Cardiac muscle cell (in vitro differentiated cells and primary cell): ENCODE results near the gene XYLT1. TPM values are rescaled to one million over a fixed set of nuclear protein-coding genes. Genes with fewer than 3 reads are reported as not detected.

Experiments
- DNase-seq, 2 donors: peaks; one replicate each; pipeline versions ENCODE4 v3.0.0 to v3.0.0-alpha.2; 2010 to 2017; ENCODE audit warnings: low read depth in 1 of 2, low spot score in 1 of 2
- H3K27ac ChIP-seq: fragments of 200-600 bp; sonication (generic); 2 replicates; pipeline ENCODE4 v1.5.1; 2016
- H3K27me3 ChIP-seq: fragments of 200-600 bp; sonication (generic); 2 replicates; pipeline ENCODE4 v1.6.0; 2016; ENCODE audit warnings: control low read depth
- H3K36me3 ChIP-seq: fragments of 200-600 bp; sonication (generic); 2 replicates; pipeline ENCODE4 v1.5.1; 2016; ENCODE audit warnings: control low read depth
- H3K4me1 ChIP-seq: fragments of 200-600 bp; sonication (generic); 2 replicates; pipeline ENCODE4 v1.8.1; 2017; ENCODE audit warnings: low read depth, mild to moderate bottlenecking, mixed run types
- H3K4me3 ChIP-seq: fragments of 200-600 bp; sonication (generic); 2 replicates; pipeline ENCODE4 v1.5.1; 2016; ENCODE audit warnings: mild to moderate bottlenecking
- H3K9me3 ChIP-seq: fragments of 200-600 bp; sonication (generic); 2 replicates; pipeline ENCODE4 v1.5.1; 2017; ENCODE audit warnings: low read depth, mild to moderate bottlenecking, control low read depth
- polyA plus RNA-seq: library from polyadenylated mRNA; unstranded; fragments of >200 nt; fragmentation: Nextera tagmentation; extraction: Ambion mirVana; gene quantifications from 2 replicates; pipeline ENCODE4 v1.2.1, GENCODE V29; 2016
- total RNA-seq: library from RNA; depleted of rRNA; stranded (reverse); fragments of >200 nt; gene quantifications from 2 replicates; pipeline ENCODE4 v1.2.3, GENCODE V29; 2016
- TF ChIP-seq, protein P1 (sequence below): IDR thresholded peaks from 2 replicates; pipeline ENCODE4 v1.5.1; 2012; ENCODE audit warnings: low read depth, mild to moderate bottlenecking, low read length

The XYLT1 gene
- total and polyA plus RNA-seq, 2 experiments from 2014 or later, result 3.1 to 7.2 TPM

DNA sequence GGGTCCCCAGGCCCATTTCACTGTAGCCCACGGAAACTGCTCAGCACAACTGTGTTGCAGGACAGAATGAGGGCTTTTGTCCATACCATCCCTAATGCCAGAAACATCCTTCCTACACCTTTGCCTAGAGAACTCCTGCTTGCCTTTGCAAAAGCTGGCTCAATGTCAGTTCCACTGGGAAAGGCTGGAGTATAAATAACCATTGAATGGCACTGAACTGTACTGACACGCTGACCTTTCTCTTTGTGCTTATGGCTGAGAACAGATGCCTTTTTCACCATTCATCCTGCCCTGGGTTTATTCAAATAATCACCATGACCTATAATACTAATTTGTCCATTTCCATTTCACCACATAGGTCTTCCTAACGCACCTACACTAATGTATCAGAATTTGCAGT lies 300.3 kb downstream of the XYLT1 start:
- Histone ChIP-seq H3K36me3 (no peaks in the 10 kb centered on the region), H3K9me3 (no peaks in the 10 kb centered on the region), H3K4me1 (no peaks in the 10 kb centered on the region), H3K27me3 (no peaks in the 10 kb centered on the region), H3K27ac (no peak overlapping the region), H3K4me3 (no peak overlapping the region)
- no peak for DNase-seq
- TF ChIP-seq, protein P1, sequence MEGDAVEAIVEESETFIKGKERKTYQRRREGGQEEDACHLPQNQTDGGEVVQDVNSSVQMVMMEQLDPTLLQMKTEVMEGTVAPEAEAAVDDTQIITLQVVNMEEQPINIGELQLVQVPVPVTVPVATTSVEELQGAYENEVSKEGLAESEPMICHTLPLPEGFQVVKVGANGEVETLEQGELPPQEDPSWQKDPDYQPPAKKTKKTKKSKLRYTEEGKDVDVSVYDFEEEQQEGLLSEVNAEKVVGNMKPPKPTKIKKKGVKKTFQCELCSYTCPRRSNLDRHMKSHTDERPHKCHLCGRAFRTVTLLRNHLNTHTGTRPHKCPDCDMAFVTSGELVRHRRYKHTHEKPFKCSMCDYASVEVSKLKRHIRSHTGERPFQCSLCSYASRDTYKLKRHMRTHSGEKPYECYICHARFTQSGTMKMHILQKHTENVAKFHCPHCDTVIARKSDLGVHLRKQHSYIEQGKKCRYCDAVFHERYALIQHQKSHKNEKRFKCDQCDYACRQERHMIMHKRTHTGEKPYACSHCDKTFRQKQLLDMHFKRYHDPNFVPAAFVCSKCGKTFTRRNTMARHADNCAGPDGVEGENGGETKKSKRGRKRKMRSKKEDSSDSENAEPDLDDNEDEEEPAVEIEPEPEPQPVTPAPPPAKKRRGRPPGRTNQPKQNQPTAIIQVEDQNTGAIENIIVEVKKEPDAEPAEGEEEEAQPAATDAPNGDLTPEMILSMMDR, result no peak

DNA sequence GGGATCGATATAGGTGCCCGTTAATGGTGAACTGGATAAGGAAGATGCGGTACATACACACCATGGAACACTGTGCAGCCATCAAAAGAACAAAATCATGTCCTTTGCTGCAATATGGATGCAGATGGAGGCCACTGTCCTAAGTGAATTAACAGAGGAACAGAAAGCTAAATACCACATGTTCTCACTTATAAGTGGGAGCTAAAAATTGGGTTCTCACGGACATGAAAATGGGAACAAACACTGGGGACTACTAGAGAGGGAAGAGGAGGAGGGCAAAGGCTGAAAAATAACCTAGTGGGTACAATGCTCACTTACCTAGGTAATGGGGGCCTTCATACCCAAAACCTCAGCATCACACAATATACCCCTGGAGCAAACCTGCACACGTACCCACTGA lies 302.6 kb downstream of the XYLT1 start:
- H3K27ac ChIP-seq, result no peak overlapping the region
- no peak for DNase-seq
- no peaks in the 10 kb centered on the region for H3K36me3 ChIP-seq
- TF ChIP-seq, protein P1, result no peak
- H3K27me3 ChIP-seq, result no peaks in the 10 kb centered on the region
- H3K4me1 ChIP-seq, result no peaks in the 10 kb centered on the region
- no peak overlapping the region for H3K4me3 ChIP-seq
- H3K9me3 ChIP-seq, result no peaks in the 10 kb centered on the region

DNA sequence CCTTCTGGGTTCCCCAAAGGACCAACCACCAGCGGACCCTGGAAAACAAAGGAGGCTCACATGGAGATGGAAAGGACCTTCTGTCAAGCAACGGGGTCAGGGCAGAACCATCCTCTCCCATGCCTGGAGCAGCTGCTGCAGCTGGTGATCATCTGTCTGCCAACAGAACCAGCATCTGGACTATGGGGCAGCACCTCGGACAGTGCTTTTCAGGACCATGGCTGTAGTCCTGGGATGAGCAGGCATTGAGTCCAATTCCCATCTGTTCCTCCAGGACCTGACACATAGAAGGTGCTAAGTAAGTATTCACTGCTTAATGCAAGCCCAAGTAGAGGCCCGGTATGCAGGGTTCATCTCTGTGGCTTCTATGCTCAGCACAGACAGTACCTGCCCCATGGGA lies 304.7 kb downstream of the XYLT1 start:
- TF ChIP-seq, protein P1, result no peak
- peak in 1 of 2 donors; percentile 27 for DNase-seq
- no peaks in the 10 kb centered on the region for H3K27me3 ChIP-seq
- H3K36me3 ChIP-seq, result no peaks in the 10 kb centered on the region
- no peak overlapping the region for H3K27ac ChIP-seq
- no peaks in the 10 kb centered on the region for H3K4me1 ChIP-seq
- no peak overlapping the region for H3K4me3 ChIP-seq
- no peaks in the 10 kb centered on the region for H3K9me3 ChIP-seq

DNA sequence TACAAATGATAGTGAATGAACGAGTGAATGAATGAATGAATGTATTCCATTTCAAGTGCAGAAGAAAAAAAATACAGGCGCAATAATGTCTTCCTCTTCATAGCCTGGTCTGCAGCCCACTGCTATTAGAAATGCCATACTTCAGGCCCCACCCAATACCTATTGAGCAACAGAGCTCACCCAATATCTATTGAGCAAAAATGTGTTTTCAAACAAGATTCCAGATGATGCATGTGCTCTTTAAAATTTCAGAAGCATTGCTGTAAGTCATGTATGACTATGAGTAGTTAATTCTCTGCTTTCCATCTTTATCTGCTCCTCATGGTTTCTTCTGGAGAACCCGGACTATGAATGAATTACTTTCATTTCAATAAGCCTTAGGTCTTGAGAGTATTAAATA lies 308.2 kb downstream of the XYLT1 start:
- TF ChIP-seq, protein P1, result no peak
- Histone ChIP-seq H3K9me3 (no peaks in the 10 kb centered on the region), H3K27me3 (no peaks in the 10 kb centered on the region), H3K36me3 (no peaks in the 10 kb centered on the region), H3K4me3 (no peak overlapping the region), H3K4me1 (no peaks in the 10 kb centered on the region), H3K27ac (no peak overlapping the region)
- DNase-seq, result no peak

DNA sequence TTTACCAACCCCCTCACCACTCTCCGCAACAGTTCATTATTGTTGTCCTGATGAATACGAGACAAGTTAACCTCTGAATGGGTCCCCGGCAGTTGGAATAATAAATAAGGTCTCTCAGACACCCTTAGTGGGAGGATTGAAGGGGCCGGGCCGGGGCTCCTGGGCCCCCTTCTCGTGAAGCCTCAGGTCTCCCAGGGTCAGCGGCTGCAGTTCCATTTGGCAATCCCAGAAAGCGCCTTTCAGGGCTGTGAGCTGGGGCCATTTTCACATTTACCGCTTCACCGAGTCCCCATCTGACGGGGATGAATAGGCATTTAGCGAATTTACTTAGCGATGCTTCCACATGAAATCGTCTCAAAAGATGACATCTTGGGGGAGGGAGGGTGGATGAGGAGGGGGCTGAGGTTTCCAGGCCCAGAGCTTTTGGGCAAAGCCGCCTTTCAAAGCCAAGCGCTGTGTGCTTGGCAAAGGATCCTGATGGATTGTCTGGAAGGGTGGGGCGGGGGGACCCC lies 309.8 kb downstream of the XYLT1 start:
- H3K9me3 ChIP-seq, result no peaks in the 10 kb centered on the region
- no peaks in the 10 kb centered on the region for H3K36me3 ChIP-seq
- H3K27me3 ChIP-seq, result no peaks in the 10 kb centered on the region
- DNase-seq, result no peak
- no peak overlapping the region for H3K27ac ChIP-seq
- H3K4me1 ChIP-seq, result no peaks in the 10 kb centered on the region
- TF ChIP-seq, protein P1, result no peak
- no peak overlapping the region for H3K4me3 ChIP-seq
